Liver (tissue), 9 donors: ENCODE results near the gene HDAC8. TPM values are rescaled to one million over a fixed set of nuclear protein-coding genes. Genes with fewer than 3 reads are reported as not detected.

Source experiments
- DNase-seq: peaks from one replicate; pipeline ENCODE4 v3.0.0-alpha.2; 2017; ENCODE audit warnings: low spot score
- H3K27ac ChIP-seq, 2 donors: one replicate each; pipeline ENCODE4 v1.7.0; 2013; ENCODE audit warnings: inconsistent platforms in 2 of 2, low read length in 2 of 2, control low read depth in 1 of 2, low read depth in 1 of 2, mild to moderate bottlenecking in 1 of 2
- H3K27me3 ChIP-seq, 4 donors: one replicate each; pipeline versions ENCODE4 v1.6.1 to v1.7.0; 2013; ENCODE audit warnings: low read length in 3 of 4, inconsistent platforms in 1 of 4, mild to moderate bottlenecking in 1 of 4, moderate library complexity in 1 of 4; ENCODE audit not compliant: control insufficient read depth in 4 of 4, insufficient read depth in 4 of 4
- H3K36me3 ChIP-seq, 4 donors: one replicate each; pipeline versions ENCODE4 v1.6.1 to v1.7.0; 2013; ENCODE audit warnings: low read length in 3 of 4, mild to moderate bottlenecking in 3 of 4, low read depth in 1 of 4, moderate library complexity in 1 of 4; ENCODE audit not compliant: control insufficient read depth in 4 of 4, insufficient read depth in 3 of 4
- H3K4me1 ChIP-seq, 4 donors: one replicate each; pipeline versions ENCODE4 v1.6.1 to v1.7.0; 2013; ENCODE audit warnings: low read length in 3 of 4, mild to moderate bottlenecking in 3 of 4, moderate library complexity in 1 of 4; ENCODE audit not compliant: control insufficient read depth in 4 of 4, insufficient read depth in 4 of 4
- H3K4me3 ChIP-seq, 3 donors: one replicate each; pipeline versions ENCODE4 v1.6.1 to v1.7.0; 2013; ENCODE audit warnings: low read length in 3 of 3, control low read depth in 1 of 3, low read depth in 1 of 3, mild to moderate bottlenecking in 1 of 3
- H3K9ac ChIP-seq, 2 donors: one replicate each; pipeline ENCODE4 v1.7.0; 2013; ENCODE audit warnings: low read length in 2 of 2, mild to moderate bottlenecking in 2 of 2, moderate library complexity in 2 of 2, control low read depth in 1 of 2, low read depth in 1 of 2
- H3K9me3 ChIP-seq, 4 donors: one replicate each; pipeline versions ENCODE4 v1.6.1 to v1.7.0; 2013; ENCODE audit warnings: low read length in 3 of 4; ENCODE audit not compliant: control insufficient read depth in 4 of 4
- ATF3 ChIP-seq: IDR thresholded peaks from 2 replicates; pipeline ENCODE4 v1.6.1; 2016; ENCODE audit warnings: antibody characterized with exemption
- EGR1 ChIP-seq, 2 donors: IDR thresholded peaks; 2 replicates each; pipeline ENCODE4 v1.6.1; 2016 to 2018; ENCODE audit warnings: antibody characterized with exemption in 2 of 2, low read depth in 2 of 2
- FOXA1 ChIP-seq: IDR thresholded peaks from 2 replicates; pipeline ENCODE4 v1.6.1; 2016; ENCODE audit warnings: antibody characterized with exemption
- FOXA2 ChIP-seq: IDR thresholded peaks from 2 replicates; pipeline ENCODE4 v1.6.1; 2016; ENCODE audit warnings: antibody characterized with exemption
- GABPA ChIP-seq, 2 donors: IDR thresholded peaks in 1 of 2; conservative IDR thresholded peaks in 1 of 2; 2 replicates each; pipeline ENCODE4 v1.6.1; 2016; ENCODE audit warnings: antibody characterized with exemption in 2 of 2, mild to moderate bottlenecking in 1 of 2, moderate library complexity in 1 of 2
- HNF4A ChIP-seq, 2 donors: conservative IDR thresholded peaks; 2 replicates each; pipeline ENCODE4 v1.6.1; 2016; ENCODE audit warnings: antibody characterized with exemption in 2 of 2, mild to moderate bottlenecking in 2 of 2
- HNF4G ChIP-seq: IDR thresholded peaks from 2 replicates; pipeline ENCODE4 v1.6.1; 2016; ENCODE audit warnings: antibody characterized with exemption
- JUND ChIP-seq, 2 donors: IDR thresholded peaks; 2 replicates each; pipeline ENCODE4 v1.6.1; 2016; ENCODE audit warnings: antibody characterized with exemption in 2 of 2
- NR2F2 ChIP-seq: IDR thresholded peaks from 2 replicates; pipeline ENCODE4 v1.6.1; 2016; ENCODE audit warnings: antibody characterized with exemption
- RAD21 ChIP-seq, 2 donors: IDR thresholded peaks; 2 replicates each; pipeline ENCODE4 v1.6.1; 2016; ENCODE audit warnings: antibody characterized with exemption in 2 of 2, mild to moderate bottlenecking in 2 of 2
- RXRA ChIP-seq, 2 donors: IDR thresholded peaks; 2 replicates each; pipeline ENCODE4 v1.6.1; 2017 to 2018; ENCODE audit warnings: antibody characterized with exemption in 2 of 2, mild to moderate bottlenecking in 1 of 2
- SP1 ChIP-seq: IDR thresholded peaks from 2 replicates; pipeline ENCODE4 v1.6.1; 2018; ENCODE audit warnings: antibody characterized with exemption, mild to moderate bottlenecking
- TAF1 ChIP-seq: conservative IDR thresholded peaks from 2 replicates; pipeline ENCODE4 v1.6.1; 2016; ENCODE audit warnings: antibody characterized with exemption, mild to moderate bottlenecking
- YY1 ChIP-seq: IDR thresholded peaks from 2 replicates; pipeline ENCODE4 v1.6.1; 2016; ENCODE audit warnings: antibody characterized with exemption, mild to moderate bottlenecking
- WGBS: extraction: QIAGEN DNeasy Blood & Tissue Kit; methylation state at CpG from one replicate; pipeline ENCODE4 v1.1.7; 2013; 5-methylcytosine and 5-hydroxymethylcytosine counted together
- polyA plus RNA-seq, 2 donors: library from polyadenylated mRNA; stranded (reverse) in 1 of 2; unstranded in 1 of 2; fragments of 200-250 nt in 1 of 2; fragments of >200 nt in 1 of 2; fragmentation: Nextera tagmentation in 1 of 2; extraction: Ambion mirVana in 1 of 2; gene quantifications; one replicate each; pipeline versions ENCODE4 v1.2.1 to v1.2.3, GENCODE V29; 2013 to 2015
- total RNA-seq, 2 donors: library from RNA; depleted of rRNA; stranded (reverse); fragments of >200 nt; gene quantifications; one replicate each; pipeline ENCODE4 v1.2.3, GENCODE V29; 2014
- TF ChIP-seq, protein P1 (sequence below): fragments of 150-350 bp; IDR thresholded peaks from 2 replicates; pipeline ENCODE4 v1.5.1; 2017; ENCODE audit warnings: improper control_type of control experiment, low read depth, low read length; ENCODE audit not compliant: missing input control
- TF ChIP-seq, protein P2 (sequence below): IDR thresholded peaks from 2 replicates; pipeline ENCODE4 v1.6.1; 2016; ENCODE audit warnings: antibody characterized with exemption, mild to moderate bottlenecking
- TF ChIP-seq, protein P3 (sequence below): IDR thresholded peaks from 2 replicates; pipeline ENCODE4 v1.6.1; 2016; ENCODE audit warnings: antibody characterized with exemption
- TF ChIP-seq, protein P4 (sequence below): IDR thresholded peaks from 2 replicates; pipeline ENCODE4 v1.6.1; 2016; ENCODE audit warnings: antibody characterized with exemption
- donor health status: healthy.
- donor health status: healthy.
- donor health status: healthy.
- donor health status: healthy.
- donor health status: healthy.

HDAC8 gene
- 10 to 100 TPM; 12.8 to 30.4 TPM for total RNA-seq
- polyA plus RNA-seq, result 10 to 100 TPM; 11.1 to 15.2 TPM

GRCh38 chrX:72572248-72573157, at the start of gene HDAC8:
Gene HDAC8, minus strand, starts transcription at chrX:72572843. Its CDS starts 82 bp downstream, at chrX:72572761.
- Histone ChIP-seq H3K9ac (peak within 1 kb of the TSS in 1 of 2 donors; percentile 81), H3K9me3 (no peaks in the 10 kb centered on the region), H3K36me3 (peaks cover 0 to 12% (median 5%) of the 10 kb centered on the region in 4 donors), H3K27me3 (no peaks in the 10 kb centered on the region), H3K4me1 (peaks cover 0 to 4% (median 1%) of the 10 kb centered on the region in 4 donors), H3K4me3 (peak within 1 kb of the TSS; percentile 60 to 95 (median 74)), H3K27ac (peak within 1 kb of the TSS; percentile 66 to 86)
- WGBS, result under 1% methylated on average over 36 of the region's 36 CpGs
- TF ChIP-seq HNF4G (no peak), ATF3 (no peak), TAF1 (no peak), GABPA (IDR thresholded peaks at IDR 0.05 in 1 of 2, conservative IDR thresholded peaks at IDR 0.05 in 1 of 2) (peak; percentile 77 to 86), JUND (IDR thresholded peaks at IDR 0.05) (no peak), RAD21 (IDR thresholded peaks at IDR 0.05) (peak in 1 of 2 donors; percentile 7), RXRA (IDR thresholded peaks at IDR 0.05) (peak in 1 of 2 donors; percentile 15), YY1 (peak; percentile 53), SP1 (peak; percentile 11), HNF4A (conservative IDR thresholded peaks at IDR 0.05) (peak; percentile 5 to 44), FOXA1 (no peak), NR2F2 (peak; percentile 57), FOXA2 (no peak), EGR1 (IDR thresholded peaks at IDR 0.05; ENCODE audit: low read depth in 2 of 2) (no peak)
- TF ChIP-seq, protein P1, sequence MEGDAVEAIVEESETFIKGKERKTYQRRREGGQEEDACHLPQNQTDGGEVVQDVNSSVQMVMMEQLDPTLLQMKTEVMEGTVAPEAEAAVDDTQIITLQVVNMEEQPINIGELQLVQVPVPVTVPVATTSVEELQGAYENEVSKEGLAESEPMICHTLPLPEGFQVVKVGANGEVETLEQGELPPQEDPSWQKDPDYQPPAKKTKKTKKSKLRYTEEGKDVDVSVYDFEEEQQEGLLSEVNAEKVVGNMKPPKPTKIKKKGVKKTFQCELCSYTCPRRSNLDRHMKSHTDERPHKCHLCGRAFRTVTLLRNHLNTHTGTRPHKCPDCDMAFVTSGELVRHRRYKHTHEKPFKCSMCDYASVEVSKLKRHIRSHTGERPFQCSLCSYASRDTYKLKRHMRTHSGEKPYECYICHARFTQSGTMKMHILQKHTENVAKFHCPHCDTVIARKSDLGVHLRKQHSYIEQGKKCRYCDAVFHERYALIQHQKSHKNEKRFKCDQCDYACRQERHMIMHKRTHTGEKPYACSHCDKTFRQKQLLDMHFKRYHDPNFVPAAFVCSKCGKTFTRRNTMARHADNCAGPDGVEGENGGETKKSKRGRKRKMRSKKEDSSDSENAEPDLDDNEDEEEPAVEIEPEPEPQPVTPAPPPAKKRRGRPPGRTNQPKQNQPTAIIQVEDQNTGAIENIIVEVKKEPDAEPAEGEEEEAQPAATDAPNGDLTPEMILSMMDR, result no peak
- TF ChIP-seq, protein P2, sequence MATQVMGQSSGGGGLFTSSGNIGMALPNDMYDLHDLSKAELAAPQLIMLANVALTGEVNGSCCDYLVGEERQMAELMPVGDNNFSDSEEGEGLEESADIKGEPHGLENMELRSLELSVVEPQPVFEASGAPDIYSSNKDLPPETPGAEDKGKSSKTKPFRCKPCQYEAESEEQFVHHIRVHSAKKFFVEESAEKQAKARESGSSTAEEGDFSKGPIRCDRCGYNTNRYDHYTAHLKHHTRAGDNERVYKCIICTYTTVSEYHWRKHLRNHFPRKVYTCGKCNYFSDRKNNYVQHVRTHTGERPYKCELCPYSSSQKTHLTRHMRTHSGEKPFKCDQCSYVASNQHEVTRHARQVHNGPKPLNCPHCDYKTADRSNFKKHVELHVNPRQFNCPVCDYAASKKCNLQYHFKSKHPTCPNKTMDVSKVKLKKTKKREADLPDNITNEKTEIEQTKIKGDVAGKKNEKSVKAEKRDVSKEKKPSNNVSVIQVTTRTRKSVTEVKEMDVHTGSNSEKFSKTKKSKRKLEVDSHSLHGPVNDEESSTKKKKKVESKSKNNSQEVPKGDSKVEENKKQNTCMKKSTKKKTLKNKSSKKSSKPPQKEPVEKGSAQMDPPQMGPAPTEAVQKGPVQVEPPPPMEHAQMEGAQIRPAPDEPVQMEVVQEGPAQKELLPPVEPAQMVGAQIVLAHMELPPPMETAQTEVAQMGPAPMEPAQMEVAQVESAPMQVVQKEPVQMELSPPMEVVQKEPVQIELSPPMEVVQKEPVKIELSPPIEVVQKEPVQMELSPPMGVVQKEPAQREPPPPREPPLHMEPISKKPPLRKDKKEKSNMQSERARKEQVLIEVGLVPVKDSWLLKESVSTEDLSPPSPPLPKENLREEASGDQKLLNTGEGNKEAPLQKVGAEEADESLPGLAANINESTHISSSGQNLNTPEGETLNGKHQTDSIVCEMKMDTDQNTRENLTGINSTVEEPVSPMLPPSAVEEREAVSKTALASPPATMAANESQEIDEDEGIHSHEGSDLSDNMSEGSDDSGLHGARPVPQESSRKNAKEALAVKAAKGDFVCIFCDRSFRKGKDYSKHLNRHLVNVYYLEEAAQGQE, result no peak
- TF ChIP-seq, protein P3, sequence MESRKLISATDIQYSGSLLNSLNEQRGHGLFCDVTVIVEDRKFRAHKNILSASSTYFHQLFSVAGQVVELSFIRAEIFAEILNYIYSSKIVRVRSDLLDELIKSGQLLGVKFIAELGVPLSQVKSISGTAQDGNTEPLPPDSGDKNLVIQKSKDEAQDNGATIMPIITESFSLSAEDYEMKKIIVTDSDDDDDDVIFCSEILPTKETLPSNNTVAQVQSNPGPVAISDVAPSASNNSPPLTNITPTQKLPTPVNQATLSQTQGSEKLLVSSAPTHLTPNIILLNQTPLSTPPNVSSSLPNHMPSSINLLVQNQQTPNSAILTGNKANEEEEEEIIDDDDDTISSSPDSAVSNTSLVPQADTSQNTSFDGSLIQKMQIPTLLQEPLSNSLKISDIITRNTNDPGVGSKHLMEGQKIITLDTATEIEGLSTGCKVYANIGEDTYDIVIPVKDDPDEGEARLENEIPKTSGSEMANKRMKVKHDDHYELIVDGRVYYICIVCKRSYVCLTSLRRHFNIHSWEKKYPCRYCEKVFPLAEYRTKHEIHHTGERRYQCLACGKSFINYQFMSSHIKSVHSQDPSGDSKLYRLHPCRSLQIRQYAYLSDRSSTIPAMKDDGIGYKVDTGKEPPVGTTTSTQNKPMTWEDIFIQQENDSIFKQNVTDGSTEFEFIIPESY, result no peak
- TF ChIP-seq, protein P4, sequence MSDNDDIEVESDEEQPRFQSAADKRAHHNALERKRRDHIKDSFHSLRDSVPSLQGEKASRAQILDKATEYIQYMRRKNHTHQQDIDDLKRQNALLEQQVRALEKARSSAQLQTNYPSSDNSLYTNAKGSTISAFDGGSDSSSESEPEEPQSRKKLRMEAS, result no peak
- DNase-seq, result peak; percentile 62
